Type B pancreatic cell (in vitro differentiated cells): ENCODE results near the gene ATR. TPM values are rescaled to one million over a fixed set of nuclear protein-coding genes. Genes with fewer than 3 reads are reported as not detected.
"Not testable (repeated sequence)": the region's sequence is repeated elsewhere in the genome, so short reads cannot be mapped to it uniquely, and the experiment has no call there.

Experiments
- DNase-seq: peaks from one replicate; pipeline ENCODE4 v3.0.0; 2021; ENCODE audit warnings: mixed read lengths; ENCODE audit not compliant: unreplicated experiment; ENCODE audit errors: extremely low spot score
- H3K27ac Mint-ChIP-seq: 2 replicates; pipeline ENCODE4 v1.8.0; 2021; ENCODE audit warnings: mild to moderate bottlenecking, mixed read lengths
- H3K27me3 Mint-ChIP-seq: 2 replicates; pipeline ENCODE4 v1.8.0; 2021; ENCODE audit warnings: mixed read lengths
- H3K36me3 Mint-ChIP-seq: 2 replicates; pipeline ENCODE4 v1.8.0; 2021; ENCODE audit warnings: mixed read lengths
- H3K4me1 Mint-ChIP-seq: one replicate; pipeline ENCODE4 v1.8.0; 2021; ENCODE audit warnings: mixed read lengths; ENCODE audit not compliant: unreplicated experiment
- H3K4me3 Mint-ChIP-seq: 2 replicates; pipeline ENCODE4 v1.8.0; 2021; ENCODE audit warnings: mild to moderate bottlenecking, mixed read lengths
- H3K9me3 Mint-ChIP-seq: 2 replicates; pipeline ENCODE4 v1.8.0; 2021; ENCODE audit warnings: mixed read lengths
- CTCF ChIP-seq: fragments of 200-600 bp; sonication (generic); conservative IDR thresholded peaks from 2 replicates; pipeline ENCODE4 v1.5.0; 2021; ENCODE audit warnings: antibody characterized with exemption, mild to moderate bottlenecking
- total RNA-seq: library from RNA; stranded (reverse); gene quantifications from 2 replicates; pipeline ENCODE4 v1.2.1, GENCODE V29; 2021; ENCODE audit warnings: low replicate concordance

The ATR gene
- total RNA-seq, 1 donor from 2014 or later, result 30.0 TPM

GRCh38 chr3:142588703-142589102, 10.2 kb upstream of the ATR start:
- H3K4me3 Mint-ChIP-seq, result no peak overlapping the region
- no peaks in the 10 kb centered on the region for H3K4me1 Mint-ChIP-seq
- H3K27me3 Mint-ChIP-seq, result peaks cover 5% of the 10 kb centered on the region
- no peak overlapping the region for H3K27ac Mint-ChIP-seq
- H3K9me3 Mint-ChIP-seq, result no peaks in the 10 kb centered on the region
- DNase-seq, result no peak
- no peak for TF ChIP-seq CTCF
- H3K36me3 Mint-ChIP-seq, result no peaks in the 10 kb centered on the region

DNA sequence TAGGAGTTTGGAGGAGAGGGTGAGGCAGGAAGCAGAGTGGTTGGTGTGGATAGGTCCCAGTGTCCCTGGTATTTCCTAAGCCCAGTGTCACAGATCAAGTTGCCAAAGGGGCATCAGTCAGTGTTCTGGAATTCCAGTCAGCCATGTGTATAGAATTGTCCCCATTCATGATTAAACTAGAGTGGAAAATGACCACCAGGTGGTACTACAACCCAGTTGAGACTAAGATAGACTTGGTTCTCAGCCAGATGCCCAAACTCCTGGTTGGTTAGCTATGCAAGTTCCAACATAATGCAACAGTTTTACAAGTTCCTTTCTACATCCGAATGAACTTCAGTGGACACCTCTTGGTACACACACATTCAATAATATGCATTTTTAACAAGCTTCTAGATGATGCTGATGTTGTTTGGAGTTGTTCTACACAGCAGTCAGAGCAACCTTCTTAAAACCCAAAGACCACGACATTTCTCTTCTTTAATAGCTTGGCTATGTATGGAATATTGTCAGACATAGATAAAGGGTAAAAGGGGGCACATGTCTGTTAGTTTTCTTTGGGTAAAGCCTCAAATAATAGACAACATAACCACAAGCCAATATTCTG, 8.4 kb upstream of the ATR start:
- TF ChIP-seq CTCF, result peak; percentile 78
- Mint-ChIP-seq H3K36me3 (no peaks in the 10 kb centered on the region), H3K27ac (no peak overlapping the region), H3K4me1 (no peaks in the 10 kb centered on the region), H3K27me3 (peaks cover 15% of the 10 kb centered on the region), H3K9me3 (no peaks in the 10 kb centered on the region), H3K4me3 (no peak overlapping the region)
- DNase-seq, result no peak

DNA sequence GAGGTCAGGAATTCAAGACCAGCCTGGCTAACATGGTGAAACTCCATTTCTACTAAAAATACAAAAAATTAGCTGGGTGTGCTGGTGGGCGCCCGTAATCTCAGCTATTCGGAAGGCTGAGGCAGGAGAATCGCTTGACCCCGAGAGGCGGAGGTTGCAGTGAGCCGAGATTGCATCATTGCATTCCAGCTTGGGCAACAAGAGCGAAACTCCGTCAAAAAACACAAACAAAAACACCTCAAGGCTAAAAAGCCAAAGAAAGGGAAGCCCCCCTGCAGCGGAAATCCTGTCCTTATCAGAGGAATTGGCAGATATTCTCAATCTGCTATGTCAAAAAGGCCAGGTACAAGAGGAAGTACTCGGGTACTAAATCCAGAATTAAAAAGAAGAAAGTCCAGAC, 2.5 kb upstream of the ATR start:
- H3K27me3 Mint-ChIP-seq, result peaks cover 15% of the 10 kb centered on the region
- not testable (repeated sequence) for H3K9me3 Mint-ChIP-seq, H3K4me1 Mint-ChIP-seq, H3K4me3 Mint-ChIP-seq, H3K36me3 Mint-ChIP-seq, DNase-seq, H3K27ac Mint-ChIP-seq

GRCh38 chr3:142580061-142580423, 1.5 kb upstream of the ATR start:
- Mint-ChIP-seq H3K9me3 (no peaks in the 10 kb centered on the region), H3K27ac (peak overlapping the region; percentile 95), H3K36me3 (no peaks in the 10 kb centered on the region)

GRCh38 chr3:142577696-142578328, 721 bp downstream of the ATR start:
- peaks cover 3% of the 10 kb centered on the region for H3K36me3 Mint-ChIP-seq
- peaks cover 14% of the 10 kb centered on the region for H3K4me1 Mint-ChIP-seq
- H3K27ac Mint-ChIP-seq, result peak overlapping the region; percentile 95
- DNase-seq, result no peak
- H3K4me3 Mint-ChIP-seq, result peak overlapping the region; percentile 99
- peaks cover 3% of the 10 kb centered on the region for H3K27me3 Mint-ChIP-seq
- no peaks in the 10 kb centered on the region for H3K9me3 Mint-ChIP-seq
- no peak for TF ChIP-seq CTCF

More at GRCh38 chr3:142580061-142580423, 1.5 kb upstream of the ATR start:
- Mint-ChIP-seq H3K27me3 (peaks cover 15% of the 10 kb centered on the region), H3K4me1 (peaks cover 14% of the 10 kb centered on the region), H3K4me3 (peak overlapping the region; percentile 99)
- TF ChIP-seq CTCF, result no peak
- no peak for DNase-seq

DNA sequence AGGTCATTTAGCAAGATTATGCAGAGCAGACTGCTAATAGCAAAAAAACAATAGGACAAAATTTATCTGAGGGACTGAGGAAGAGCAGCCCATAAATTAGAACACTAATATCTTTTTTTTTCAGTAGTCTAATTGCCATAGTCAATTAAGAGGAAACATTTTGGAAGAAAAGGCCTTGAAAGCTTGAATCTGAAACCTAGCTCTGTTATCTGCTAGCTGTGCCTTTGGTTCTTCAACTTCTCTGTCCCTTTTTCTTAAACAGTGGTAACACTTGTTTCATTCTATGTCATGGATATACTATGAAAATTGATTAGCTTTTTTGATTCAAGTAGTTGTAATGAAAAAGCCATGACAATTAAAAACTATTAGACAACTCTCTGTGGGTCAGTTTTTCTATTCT, 1.7 kb downstream of the ATR start:
- H3K4me1 Mint-ChIP-seq, result peaks cover 14% of the 10 kb centered on the region
- no peak for DNase-seq
- H3K27me3 Mint-ChIP-seq, result no peaks in the 10 kb centered on the region
- H3K4me3 Mint-ChIP-seq, result peak overlapping the region; percentile 99
- H3K36me3 Mint-ChIP-seq, result peaks cover 3% of the 10 kb centered on the region
- H3K27ac Mint-ChIP-seq, result peak overlapping the region; percentile 21
- TF ChIP-seq CTCF, result no peak
- no peaks in the 10 kb centered on the region for H3K9me3 Mint-ChIP-seq
